Hepatocyte (in vitro differentiated cells): ENCODE results near the gene DUOXA1. TPM values are rescaled to one million over a fixed set of nuclear protein-coding genes. Genes with fewer than 3 reads are reported as not detected.

ENCODE experiments used
- DNase-seq: peaks from one replicate; pipeline ENCODE4 v3.0.0-alpha.2; 2016; ENCODE audit warnings: low spot score
- H2AFZ ChIP-seq: fragments of 200-600 bp; sonication (generic); 2 replicates; pipeline ENCODE4 v1.6.0; 2016; ENCODE audit warnings: antibody characterized with exemption, mild to moderate bottlenecking
- H3K27ac ChIP-seq: fragments of 200-600 bp; sonication (generic); 2 replicates; pipeline ENCODE4 v1.5.1; 2016; ENCODE audit warnings: mild to moderate bottlenecking
- H3K27me3 ChIP-seq: fragments of 200-600 bp; sonication (generic); 2 replicates; pipeline ENCODE4 v1.6.1; 2016
- H3K36me3 ChIP-seq: fragments of 200-600 bp; sonication (generic); replicated peaks from 2 replicates; pipeline ENCODE4 v1.5.1; 2016; ENCODE audit warnings: low read depth; ENCODE audit not compliant: insufficient read depth
- H3K4me1 ChIP-seq: fragments of 200-600 bp; sonication (generic); 2 replicates; pipeline ENCODE4 v1.5.1; 2016; ENCODE audit warnings: mild to moderate bottlenecking, moderate library complexity; ENCODE audit not compliant: insufficient read depth
- H3K4me2 ChIP-seq: fragments of 200-600 bp; sonication (generic); 2 replicates; pipeline ENCODE4 v1.6.0; 2016
- H3K4me3 ChIP-seq: fragments of 200-600 bp; sonication (generic); 2 replicates; pipeline ENCODE4 v1.5.1; 2016; ENCODE audit warnings: mild to moderate bottlenecking
- H3K79me2 ChIP-seq: fragments of 200-600 bp; sonication (generic); 2 replicates; pipeline ENCODE4 v1.6.0; 2017; ENCODE audit warnings: mild to moderate bottlenecking
- H3K9me2 ChIP-seq: fragments of 200-600 bp; sonication (generic); replicated peaks from 2 replicates; pipeline ENCODE4 v1.6.0; 2017; ENCODE audit warnings: mild to moderate bottlenecking; ENCODE audit not compliant: insufficient read depth
- H3K9me3 ChIP-seq: fragments of 200-600 bp; sonication (generic); 2 replicates; pipeline ENCODE4 v1.5.1; 2016; ENCODE audit warnings: low read depth, mild to moderate bottlenecking
- H4K20me1 ChIP-seq: fragments of 200-600 bp; sonication (generic); 2 replicates; pipeline ENCODE4 v1.6.0; 2016; ENCODE audit warnings: mild to moderate bottlenecking; ENCODE audit not compliant: insufficient read depth, poor library complexity, severe bottlenecking
- CTCF ChIP-seq: fragments of 200-600 bp; sonication (generic); IDR thresholded peaks from 2 replicates; pipeline ENCODE4 v1.5.1; 2016; ENCODE audit warnings: antibody characterized with exemption, mild to moderate bottlenecking; ENCODE audit not compliant: poor library complexity
- EZH2 ChIP-seq: fragments of 200-600 bp; sonication (generic); IDR thresholded peaks from 2 replicates; pipeline ENCODE4 v1.6.1; 2016; ENCODE audit warnings: antibody characterized with exemption, mild to moderate bottlenecking, borderline replicate concordance
- EZH2phosphoT487 ChIP-seq: fragments of 200-600 bp; sonication (generic); IDR thresholded peaks from one replicate; pipeline ENCODE4 v1.6.1; 2018; ENCODE audit warnings: antibody characterized with exemption, mild to moderate bottlenecking, low read depth, moderate library complexity; ENCODE audit not compliant: unreplicated experiment, severe bottlenecking
- WGBS: methylation state at CpG from one replicate; pipeline ENCODE4 v1.1.6; 2016; ENCODE audit warnings: low lambda C conversion rate; ENCODE audit errors: missing lambda C conversion rate; 5-methylcytosine and 5-hydroxymethylcytosine counted together
- polyA plus RNA-seq: library from polyadenylated mRNA; unstranded; fragments of >200 nt; fragmentation: Nextera tagmentation; extraction: Ambion mirVana; gene quantifications from 2 replicates; pipeline ENCODE4 v1.2.1, GENCODE V29; 2016
- total RNA-seq: library from RNA; depleted of rRNA; stranded (reverse); fragments of >200 nt; gene quantifications from 2 replicates; pipeline ENCODE4 v1.2.3, GENCODE V29; 2014

DUOXA1 gene
- total and polyA plus RNA-seq, 2 experiments from 2014 or later = 10.9 to 15.2 TPM

- H3K27me3 ChIP-seq = no peaks in the 10 kb centered on the region
- no peaks in the 10 kb centered on the region for H3K9me3 ChIP-seq
- DNase-seq = no peak
- no peaks in the 10 kb centered on the region for H3K36me3 ChIP-seq
- no peaks in the 10 kb centered on the region for H3K9me2 ChIP-seq
- no peak overlapping the region for H3K4me3 ChIP-seq
- H3K4me1 ChIP-seq = peaks cover 28% of the 10 kb centered on the region
- 92% methylated on average over 11 of the region's 14 CpGs for WGBS
- no peak overlapping the region for H2AFZ ChIP-seq
- no peak overlapping the region for H3K4me2 ChIP-seq
- H3K27ac ChIP-seq = no peak overlapping the region
- peaks cover 8% of the 10 kb centered on the region for H3K79me2 ChIP-seq
- TF ChIP-seq CTCF = no peak
- TF ChIP-seq EZH2 = no peak
- TF ChIP-seq EZH2phosphoT487 = no peak
- H4K20me1 ChIP-seq = no peaks in the 10 kb centered on the region
Observed at GRCh38 chr15:45161666-45162065, 32.0 kb upstream of the DUOXA1 start.

GRCh38 chr15:45157974-45158373 lies 28.3 kb upstream of the DUOXA1 start:
- Histone ChIP-seq H3K9me2 (no peaks in the 10 kb centered on the region), H3K4me2 (no peak overlapping the region), H3K4me1 (peaks cover 7% of the 10 kb centered on the region), H4K20me1 (no peaks in the 10 kb centered on the region), H3K4me3 (no peak overlapping the region), H3K27me3 (no peaks in the 10 kb centered on the region), H3K36me3 (no peaks in the 10 kb centered on the region), H3K27ac (no peak overlapping the region), H3K9me3 (no peaks in the 10 kb centered on the region), H2AFZ (no peak overlapping the region), H3K79me2 (no peaks in the 10 kb centered on the region)
- 35% methylated on average over 1 of the region's 1 CpG for WGBS
- TF ChIP-seq EZH2phosphoT487 = no peak
- TF ChIP-seq CTCF = no peak
- no peak for TF ChIP-seq EZH2
- DNase-seq = peak; percentile 57

DNA sequence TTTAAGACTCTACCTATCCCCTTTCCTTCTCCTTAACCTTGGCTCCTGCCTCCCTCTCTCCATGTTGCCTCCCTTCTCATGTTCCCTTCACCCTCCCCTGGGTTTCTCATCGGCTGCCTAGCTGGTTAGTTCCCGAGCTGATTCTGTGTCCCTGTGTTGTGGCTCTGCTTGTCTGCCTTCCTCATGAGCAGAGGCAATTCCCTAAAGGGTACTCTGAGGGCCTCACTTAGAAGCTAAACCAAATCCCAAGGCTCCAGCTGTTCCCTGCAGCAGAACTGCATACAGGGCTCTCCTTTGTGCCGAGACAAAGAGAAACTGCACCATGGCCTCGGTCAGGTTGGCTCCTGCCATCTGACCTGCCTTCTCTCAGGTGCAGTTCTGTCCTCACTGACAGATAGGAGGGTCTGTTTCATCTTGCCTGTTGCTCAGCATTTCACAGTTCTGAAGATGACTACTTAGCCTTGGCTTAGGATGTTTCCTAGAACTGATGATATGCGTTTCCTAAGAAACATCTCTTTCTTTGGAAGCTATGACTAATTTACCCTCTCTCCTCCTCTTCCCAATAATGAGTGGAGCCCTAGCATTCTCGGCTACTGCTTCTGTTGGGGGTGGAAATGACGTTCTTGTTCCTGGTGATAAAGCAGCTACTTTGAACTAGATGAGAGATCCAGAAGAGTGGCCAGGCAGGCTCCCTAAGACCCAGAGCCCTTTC lies 27.2 kb upstream of the DUOXA1 start:
- no peak for DNase-seq
- Histone ChIP-seq H3K9me3 (no peaks in the 10 kb centered on the region), H3K4me3 (no peak overlapping the region), H3K4me2 (no peak overlapping the region), H2AFZ (no peak overlapping the region), H3K9me2 (no peaks in the 10 kb centered on the region), H3K36me3 (no peaks in the 10 kb centered on the region), H3K4me1 (no peaks in the 10 kb centered on the region), H3K27ac (no peak overlapping the region), H4K20me1 (no peaks in the 10 kb centered on the region), H3K27me3 (no peaks in the 10 kb centered on the region), H3K79me2 (no peaks in the 10 kb centered on the region)
- WGBS = 63% methylated on average over 7 of the region's 7 CpGs
- no peak for TF ChIP-seq CTCF
- no peak for TF ChIP-seq EZH2phosphoT487
- no peak for TF ChIP-seq EZH2

GRCh38 chr15:45155739-45156138 lies 26.1 kb upstream of the DUOXA1 start:
- WGBS = over 99% methylated on average over 8 of the region's 8 CpGs
- Histone ChIP-seq H3K4me2 (no peak overlapping the region), H3K9me3 (no peaks in the 10 kb centered on the region), H3K27ac (no peak overlapping the region), H3K4me3 (no peak overlapping the region), H3K27me3 (no peaks in the 10 kb centered on the region), H3K9me2 (no peaks in the 10 kb centered on the region), H3K36me3 (no peaks in the 10 kb centered on the region), H3K79me2 (no peaks in the 10 kb centered on the region), H4K20me1 (no peaks in the 10 kb centered on the region), H2AFZ (no peak overlapping the region), H3K4me1 (no peaks in the 10 kb centered on the region)
- no peak for DNase-seq
- TF ChIP-seq EZH2 (no peak), CTCF (no peak), EZH2phosphoT487 (no peak)
